Measurements from ENCODE around the gene TUBG2. TPM values are rescaled to one million over a fixed set of nuclear protein-coding genes. Genes with fewer than 3 reads are reported as not detected.

Gene TUBG2
- total RNA-seq, 3 donors from 2014 or later, result 1.8 to 24.9 (median 6.1) TPM

DNA sequence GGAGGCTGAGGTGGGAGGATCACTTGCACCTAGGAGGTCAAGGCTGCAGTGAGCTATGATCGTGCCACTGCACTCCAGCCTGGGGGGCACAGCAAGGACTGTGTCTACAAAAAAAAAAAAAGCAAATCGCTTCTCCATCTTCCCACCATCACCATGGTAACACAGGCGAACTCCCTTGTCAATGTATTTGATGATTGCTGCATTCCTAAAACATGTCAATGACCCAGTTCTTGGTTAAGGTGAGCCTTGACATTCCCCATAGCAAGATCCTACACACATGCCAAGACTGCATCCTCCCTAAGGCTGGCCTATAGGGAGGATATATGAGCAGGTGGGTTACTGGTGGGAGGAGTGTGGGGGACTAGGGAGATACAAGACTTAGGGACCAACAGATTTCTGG is 35.4 kb downstream of the TUBG2 start:
- H3K4me1 ChIP-seq (ENCODE audit: low read depth), result no peaks in the 10 kb centered on the region
- H3K9me3 ChIP-seq, result no peaks in the 10 kb centered on the region
- TF ChIP-seq CTCF (IDR thresholded peaks at IDR 0.05), result no peak
- intact Hi-C loops (cut with DNase I, micrococcal nuclease), result no loop called here
- H3K4me3 ChIP-seq, result no peak overlapping the region
- ATAC-seq, result no peak
- DNase-seq, result no peak
- H3K36me3 ChIP-seq (ENCODE audit: low read depth), result no peaks in the 10 kb centered on the region

DNA sequence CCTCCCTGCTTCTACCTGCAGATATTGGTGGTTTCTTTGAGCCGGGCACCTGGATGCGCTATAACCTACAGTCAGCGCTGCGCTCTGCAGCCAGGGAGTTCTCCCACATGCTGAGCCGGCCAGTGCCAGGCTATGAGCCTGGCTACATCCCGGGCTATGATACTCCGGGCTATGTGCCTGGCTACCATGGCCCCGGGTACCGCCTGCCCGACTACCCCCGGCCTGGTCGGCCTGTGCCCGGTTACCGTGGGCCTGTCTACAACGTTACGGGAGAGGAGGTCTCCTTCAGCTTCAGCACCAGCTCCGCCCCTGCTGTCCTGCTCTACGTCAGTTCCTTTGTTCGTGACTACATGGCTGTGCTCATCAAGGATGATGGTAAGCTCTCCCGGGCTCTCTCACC is 36.4 kb downstream of the TUBG2 start:
- ATAC-seq (no peak), DNase-seq (peak in 1 of 3 donors; percentile 15)
- no peaks in the 10 kb centered on the region for H3K36me3 ChIP-seq (ENCODE audit: low read depth)
- intact Hi-C loops (cut with DNase I, micrococcal nuclease), result no loop called here
- H3K9me3 ChIP-seq, result no peaks in the 10 kb centered on the region
- TF ChIP-seq CTCF (IDR thresholded peaks at IDR 0.05), result no peak
- no peaks in the 10 kb centered on the region for H3K4me1 ChIP-seq (ENCODE audit: low read depth)
- H3K4me3 ChIP-seq, result no peak overlapping the region

DNA sequence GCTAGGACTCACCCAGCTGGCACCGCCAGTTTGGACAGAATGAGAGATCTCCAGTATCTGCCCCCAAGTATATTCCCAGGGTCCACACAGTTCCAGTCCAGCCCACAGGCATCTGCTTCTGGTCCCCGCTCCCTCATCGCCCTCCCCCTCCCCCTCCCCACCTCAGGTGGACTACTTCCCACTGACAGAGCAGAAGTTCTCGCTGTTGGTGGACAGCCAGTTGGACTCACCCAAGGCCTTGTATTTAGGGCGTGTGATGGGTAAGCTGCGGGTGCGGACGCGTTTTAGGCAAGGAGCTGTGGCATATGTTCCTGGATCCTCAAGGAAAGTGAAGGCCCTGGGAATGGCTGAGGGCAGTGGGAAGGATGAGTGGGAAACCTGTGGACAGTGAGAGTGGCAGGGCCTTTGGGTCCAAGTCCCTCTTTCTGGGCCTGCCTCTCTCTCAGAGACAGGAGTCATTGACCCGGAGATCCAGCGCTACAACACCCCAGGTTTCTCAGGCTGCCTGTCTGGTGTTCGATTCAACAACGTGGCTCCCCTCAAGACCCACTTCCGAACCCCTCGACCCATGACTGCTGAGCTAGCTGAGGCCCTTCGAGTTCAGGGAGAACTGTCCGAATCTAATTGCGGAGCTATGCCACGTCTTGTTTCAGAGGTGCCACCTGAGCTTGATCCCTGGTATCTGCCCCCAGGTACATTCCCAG is 38.2 kb downstream of the TUBG2 start:
- TF ChIP-seq CTCF (IDR thresholded peaks at IDR 0.05), result no peak
- Histone ChIP-seq H3K36me3 (ENCODE audit: low read depth) (no peaks in the 10 kb centered on the region), H3K9me3 (no peaks in the 10 kb centered on the region), H3K4me3 (no peak overlapping the region), H3K4me1 (ENCODE audit: low read depth) (no peaks in the 10 kb centered on the region)
- DNase-seq (peak in 1 of 3 donors; percentile 7), ATAC-seq (no peak)
- intact Hi-C loops (cut with DNase I, micrococcal nuclease), result no loop called here

GRCh38 chr17:42698736-42699414 is 39.8 kb downstream of the TUBG2 start:
- no peaks in the 10 kb centered on the region for H3K9me3 ChIP-seq
- ATAC-seq, result no peak
- no peak overlapping the region for H3K4me3 ChIP-seq
- no peak for TF ChIP-seq CTCF (IDR thresholded peaks at IDR 0.05)
- no peaks in the 10 kb centered on the region for H3K4me1 ChIP-seq (ENCODE audit: low read depth)
- intact Hi-C loops (cut with DNase I, micrococcal nuclease), result no loop called here
- DNase-seq, result peak in 2 of 3 donors; percentile 17 to 19
- no peaks in the 10 kb centered on the region for H3K36me3 ChIP-seq (ENCODE audit: low read depth)

DNA sequence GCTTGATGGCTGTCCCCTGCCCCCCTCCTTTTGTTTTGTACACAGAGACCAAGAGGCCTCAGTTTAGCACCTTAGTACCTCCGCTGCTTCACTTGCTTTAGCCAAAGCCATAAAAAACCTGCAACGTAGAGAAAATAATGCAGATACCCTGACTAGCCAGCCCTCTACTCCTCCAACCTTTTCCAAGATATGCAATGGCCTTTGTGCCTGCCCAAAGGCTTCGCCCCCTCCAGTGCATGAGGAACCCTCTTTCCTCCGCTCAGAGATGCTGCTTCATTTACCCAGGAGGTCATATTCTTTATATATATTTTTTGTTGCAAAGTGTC is 40.3 kb downstream of the TUBG2 start:
- no peaks in the 10 kb centered on the region for H3K9me3 ChIP-seq
- intact Hi-C loops (cut with DNase I, micrococcal nuclease), result no loop called here
- DNase-seq, result no peak
- no peaks in the 10 kb centered on the region for H3K36me3 ChIP-seq (ENCODE audit: low read depth)
- no peak for ATAC-seq
- no peaks in the 10 kb centered on the region for H3K4me1 ChIP-seq (ENCODE audit: low read depth)
- no peak for TF ChIP-seq CTCF (IDR thresholded peaks at IDR 0.05)
- H3K4me3 ChIP-seq, result no peak overlapping the region

All from mucosa of descending colon (tissue), 3 donors.